H9 (cell line): ENCODE measurements around the gene ALPI. TPM values are rescaled to one million over a fixed set of nuclear protein-coding genes. Genes with fewer than 3 reads are reported as not detected.

ENCODE experiments used
- DNase-seq: peaks from one replicate; pipeline ENCODE4 v3.0.0-alpha.2; 2017
- H2AFZ ChIP-seq: one replicate; pipeline ENCODE4 v1.6.1; 2013; ENCODE audit warnings: mild to moderate bottlenecking, low read length, control low read depth, moderate library complexity
- H2AK5ac ChIP-seq: 2 replicates; pipeline ENCODE4 v1.6.1; 2013; ENCODE audit warnings: low read length, control low read depth, mixed read lengths; ENCODE audit not compliant: insufficient read length
- H2BK120ac ChIP-seq: one replicate; pipeline ENCODE4 v1.6.1; 2013; ENCODE audit warnings: low read depth, mild to moderate bottlenecking, low read length, control low read depth, inconsistent platforms; ENCODE audit not compliant: poor library complexity, severe bottlenecking
- H2BK12ac ChIP-seq: 2 replicates; pipeline ENCODE4 v1.6.1; 2013; ENCODE audit warnings: low read length, control low read depth, mixed read lengths, low read depth; ENCODE audit not compliant: insufficient read length
- H2BK15ac ChIP-seq: 2 replicates; pipeline ENCODE4 v1.6.1; 2013; ENCODE audit warnings: low read depth, low read length, control low read depth
- H2BK20ac ChIP-seq: one replicate; pipeline ENCODE4 v1.6.1; 2013; ENCODE audit warnings: low read depth, mild to moderate bottlenecking, low read length, control low read depth, inconsistent platforms; ENCODE audit not compliant: poor library complexity, severe bottlenecking
- H2BK5ac ChIP-seq: 2 replicates; pipeline ENCODE4 v1.6.1; 2013; ENCODE audit warnings: low read length, control low read depth, mixed read lengths; ENCODE audit not compliant: insufficient read length
- H3K14ac ChIP-seq: 2 replicates; pipeline ENCODE4 v1.6.1; 2013; ENCODE audit warnings: low read length, control low read depth; ENCODE audit not compliant: insufficient read depth
- H3K18ac ChIP-seq: 2 replicates; pipeline ENCODE4 v1.6.1; 2013; ENCODE audit warnings: low read depth, mild to moderate bottlenecking, mixed read lengths, low read length, control low read depth; ENCODE audit not compliant: insufficient read length
- H3K23ac ChIP-seq: 2 replicates; pipeline ENCODE4 v1.6.1; 2013; ENCODE audit warnings: low read length, control low read depth, mixed read lengths, low read depth; ENCODE audit not compliant: insufficient read length
- H3K23me2 ChIP-seq: 2 replicates; pipeline ENCODE4 v1.6.1; 2013; ENCODE audit warnings: low read depth, mild to moderate bottlenecking, mixed read lengths, low read length, control low read depth; ENCODE audit not compliant: insufficient read length, poor library complexity, severe bottlenecking
- H3K27ac ChIP-seq: 2 replicates; pipeline ENCODE4 v1.5.1; 2013; ENCODE audit warnings: low read length, control low read depth, mixed read lengths, low read depth; ENCODE audit not compliant: insufficient read length
- H3K27me3 ChIP-seq: 2 replicates; pipeline ENCODE4 v1.6.1; 2013; ENCODE audit warnings: low read length, control low read depth, inconsistent platforms; ENCODE audit not compliant: insufficient read depth
- H3K4ac ChIP-seq: 2 replicates; pipeline ENCODE4 v1.6.1; 2013; ENCODE audit warnings: low read depth, mild to moderate bottlenecking, control low read depth, inconsistent platforms, low read length, moderate library complexity
- H3K4me1 ChIP-seq: 2 replicates; pipeline ENCODE4 v1.6.1; 2013; ENCODE audit warnings: low read length, control low read depth, inconsistent platforms; ENCODE audit not compliant: insufficient read depth
- H3K4me2 ChIP-seq: 2 replicates; pipeline ENCODE4 v1.6.1; 2013; ENCODE audit warnings: low read length, control low read depth, mixed read lengths; ENCODE audit not compliant: insufficient read length, insufficient read depth
- H3K56ac ChIP-seq: 2 replicates; pipeline ENCODE4 v1.6.1; 2013; ENCODE audit warnings: low read depth, mild to moderate bottlenecking, mixed read lengths, low read length, control low read depth; ENCODE audit not compliant: insufficient read length
- H3K79me1 ChIP-seq: 2 replicates; pipeline ENCODE4 v1.6.1; 2013; ENCODE audit warnings: low read depth, mild to moderate bottlenecking, moderate library complexity, low read length, control low read depth, inconsistent platforms; ENCODE audit not compliant: insufficient read depth, poor library complexity, severe bottlenecking
- H3K79me2 ChIP-seq: 2 replicates; pipeline ENCODE4 v1.6.1; 2013; ENCODE audit warnings: low read length, control low read depth, inconsistent platforms; ENCODE audit not compliant: insufficient read depth
- H3K9ac ChIP-seq: 2 replicates; pipeline ENCODE4 v1.6.1; 2013; ENCODE audit warnings: low read length, control low read depth, mixed read lengths; ENCODE audit not compliant: insufficient read length; ENCODE audit errors: extremely low read depth
- H3K9me3 ChIP-seq: one replicate; pipeline ENCODE4 v1.6.1; 2013; ENCODE audit warnings: low read depth, low read length, inconsistent platforms; ENCODE audit not compliant: control insufficient read depth
- H3T11ph ChIP-seq: one replicate; pipeline ENCODE4 v1.6.1; 2013; ENCODE audit warnings: mild to moderate bottlenecking, low read length, control low read depth, inconsistent platforms
- H4K20me1 ChIP-seq: one replicate; pipeline ENCODE4 v1.6.1; 2013; ENCODE audit not compliant: control insufficient read depth, insufficient read length, insufficient read depth
- H4K5ac ChIP-seq: 2 replicates; pipeline ENCODE4 v1.6.1; 2013; ENCODE audit warnings: low read depth, mild to moderate bottlenecking, mixed read lengths, low read length, control low read depth; ENCODE audit not compliant: insufficient read length
- H4K8ac ChIP-seq: replicated peaks from 2 replicates; pipeline ENCODE4 v1.6.1; 2013; ENCODE audit warnings: low read length, control low read depth, mixed read lengths, low read depth; ENCODE audit not compliant: insufficient read length
- H4K91ac ChIP-seq: 2 replicates; pipeline ENCODE4 v1.6.1; 2013; ENCODE audit warnings: low read depth, mild to moderate bottlenecking, moderate library complexity, mixed read lengths, low read length, control low read depth; ENCODE audit not compliant: insufficient read length
- H3K27ac Mint-ChIP-seq, 3 experiments: 2 replicates in 2 of 3; 3 replicates in 1 of 3; pipeline ENCODE4 v1.8.0; 2020 to 2021; ENCODE audit warnings: mixed read lengths in 3 of 3, mild to moderate bottlenecking in 1 of 3, moderate library complexity in 1 of 3
- H3K27me3 Mint-ChIP-seq: 2 replicates; pipeline ENCODE4 v1.8.0; 2021; ENCODE audit warnings: low read depth, mild to moderate bottlenecking, moderate library complexity, mixed read lengths
- H3K36me3 Mint-ChIP-seq, 3 experiments: 2 replicates in 2 of 3; 3 replicates in 1 of 3; pipeline ENCODE4 v1.8.0; 2020 to 2021; ENCODE audit warnings: low read depth in 3 of 3, mixed read lengths in 3 of 3; ENCODE audit not compliant: insufficient read depth in 1 of 3
- H3K4me1 Mint-ChIP-seq, 2 experiments: 2 replicates each; pipeline ENCODE4 v1.8.0; 2020; ENCODE audit warnings: mixed read lengths in 2 of 2
- H3K4me3 Mint-ChIP-seq, 2 experiments: 2 replicates in 1 of 2; 3 replicates in 1 of 2; pipeline ENCODE4 v1.8.0; 2020 to 2021; ENCODE audit warnings: mild to moderate bottlenecking in 2 of 2, mixed read lengths in 2 of 2, moderate library complexity in 1 of 2
- H3K9me3 Mint-ChIP-seq, 2 experiments: 2 replicates in 1 of 2; 3 replicates in 1 of 2; pipeline ENCODE4 v1.8.0; 2020; ENCODE audit warnings: mild to moderate bottlenecking in 2 of 2, mixed read lengths in 2 of 2, moderate library complexity in 1 of 2
- CTCF ChIP-seq: fragments of 200-600 bp; sonication (generic); conservative IDR thresholded peaks from 3 replicates; pipeline ENCODE4 v1.8.0; 2021; ENCODE audit warnings: antibody characterized with exemption, mild to moderate bottlenecking
- WGBS: extraction: QIAGEN DNeasy Blood & Tissue Kit; methylation state at CpG from one replicate; pipeline ENCODE4 v1.1.7; 2013; ENCODE audit warnings: missing lambda C conversion rate, low lambda C conversion rate, mixed read lengths; ENCODE audit not compliant: insufficient read length; ENCODE audit errors: extremely low coverage; 5-methylcytosine and 5-hydroxymethylcytosine counted together
- total RNA-seq: library from RNA; stranded (reverse); gene quantifications from 2 replicates; pipeline ENCODE4 v1.2.1, GENCODE V29; 2021

Gene ALPI
- total RNA-seq, 1 experiment from 2014 or later: not detected

GRCh38 chr2:232458661-232459418 lies 2.9 kb downstream of the ALPI start:
- no peak overlapping the region for H4K8ac ChIP-seq
- no peaks in the 10 kb centered on the region for H3K9me3 ChIP-seq
- no peak overlapping the region for H2BK12ac ChIP-seq
- no peak overlapping the region for H2BK15ac ChIP-seq
- no peak overlapping the region for H4K91ac ChIP-seq
- Mint-ChIP-seq H3K27me3 (peaks cover 28% of the 10 kb centered on the region), H3K9me3 (no peaks in the 10 kb centered on the region), H3K4me1 (no peaks in the 10 kb centered on the region), H3K4me3 (no peak overlapping the region), H3K36me3 (no peaks in the 10 kb centered on the region), H3K27ac (no peak overlapping the region)
- no peak overlapping the region for H2AFZ ChIP-seq
- no peak overlapping the region for H2BK20ac ChIP-seq
- no peaks in the 10 kb centered on the region for H3K27me3 ChIP-seq
- no peak overlapping the region for H3K18ac ChIP-seq
- H3K23me2 ChIP-seq: no peaks in the 10 kb centered on the region
- no peak for TF ChIP-seq CTCF
- H3T11ph ChIP-seq: no peak overlapping the region
- no peak overlapping the region for H3K9ac ChIP-seq
- H3K23ac ChIP-seq: no peak overlapping the region
- no peaks in the 10 kb centered on the region for H4K20me1 ChIP-seq
- H3K79me2 ChIP-seq: no peaks in the 10 kb centered on the region
- H2BK5ac ChIP-seq: no peak overlapping the region
- no peak overlapping the region for H3K27ac ChIP-seq
- no peak overlapping the region for H3K56ac ChIP-seq
- WGBS: no CpG with 5 or more reads among the region's 56 CpGs
- H3K4me2 ChIP-seq: no peak overlapping the region
- H3K79me1 ChIP-seq: no peaks in the 10 kb centered on the region
- no peak overlapping the region for H2BK120ac ChIP-seq
- no peak overlapping the region; the same call in 1 of the 2 replicates for H3K14ac ChIP-seq
- H3K4me1 ChIP-seq: no peaks in the 10 kb centered on the region
- no peak overlapping the region for H3K4ac ChIP-seq
- H2AK5ac ChIP-seq: no peak overlapping the region
- DNase-seq: peak; percentile 31
- no peak overlapping the region for H4K5ac ChIP-seq
